Omental fat pad (tissue), 4 donors: ENCODE measurements around the gene IFNAR1. TPM values are rescaled to one million over a fixed set of nuclear protein-coding genes. Genes with fewer than 3 reads are reported as not detected.
"Not testable (repeated sequence)": the region's sequence is repeated elsewhere in the genome, so short reads cannot be mapped to it uniquely, and the experiment has no call there.

Experiments
- ATAC-seq: fragments of 150-250 bp; one replicate; pipeline ENCODE4 v1.9.1; 2016; ENCODE audit warnings: mild to moderate bottlenecking, moderate library complexity; ENCODE audit not compliant: low FRiP score
- DNase-seq: peaks from one replicate; pipeline ENCODE4 v3.0.0-alpha.2; 2019; ENCODE audit warnings: low spot score
- total RNA-seq, 4 donors: library from RNA; depleted of rRNA; stranded (reverse); fragments of >200 nt; gene quantifications; one replicate each; pipeline ENCODE4 v1.1.0, GENCODE V29; 2016
- TF ChIP-seq, protein P1 (sequence below), 3 donors: fragments of 450-650 bp; IDR thresholded peaks; one replicate each; pipeline ENCODE4 v1.5.1; 2016 to 2017; ENCODE audit warnings: antibody characterized with exemption in 3 of 3, mild to moderate bottlenecking in 3 of 3, moderate library complexity in 2 of 3

Gene IFNAR1
- total RNA-seq, 4 donors from 2014 or later = 36.2 to 53.3 (median 42.4) TPM

DNA sequence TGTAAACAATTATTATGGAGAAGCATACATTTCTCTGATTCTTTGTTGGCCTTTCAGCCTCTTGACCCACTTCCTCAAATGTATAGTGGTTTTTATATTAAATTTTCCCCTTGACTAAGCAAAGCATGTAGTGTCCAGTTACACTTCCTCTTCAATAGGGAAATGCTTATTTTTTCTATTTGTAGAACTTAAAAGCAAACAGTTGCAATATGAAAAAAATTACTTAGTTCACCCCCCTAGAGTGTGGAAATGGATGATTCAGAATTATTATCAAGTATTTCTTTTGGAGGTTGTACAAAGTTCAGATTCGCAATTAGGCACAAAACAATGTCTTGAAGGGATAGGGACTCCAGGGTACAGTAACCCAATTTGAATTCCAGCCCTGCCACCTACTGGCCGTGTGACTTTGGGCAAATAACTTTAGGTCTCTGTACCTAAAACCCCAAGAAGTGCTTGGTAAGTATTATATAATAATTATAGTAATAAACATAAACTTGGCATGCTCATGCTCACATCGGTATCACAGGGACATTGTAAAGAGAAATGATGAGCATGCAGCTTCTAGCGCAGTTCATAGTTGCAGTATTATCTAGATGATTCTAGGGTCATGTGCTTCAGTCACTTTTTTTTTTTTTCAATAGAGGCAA lies 49.8 kb downstream of the IFNAR1 start:
- DNase-seq (no peak), ATAC-seq (peak; percentile 66)
- TF ChIP-seq, protein P1, sequence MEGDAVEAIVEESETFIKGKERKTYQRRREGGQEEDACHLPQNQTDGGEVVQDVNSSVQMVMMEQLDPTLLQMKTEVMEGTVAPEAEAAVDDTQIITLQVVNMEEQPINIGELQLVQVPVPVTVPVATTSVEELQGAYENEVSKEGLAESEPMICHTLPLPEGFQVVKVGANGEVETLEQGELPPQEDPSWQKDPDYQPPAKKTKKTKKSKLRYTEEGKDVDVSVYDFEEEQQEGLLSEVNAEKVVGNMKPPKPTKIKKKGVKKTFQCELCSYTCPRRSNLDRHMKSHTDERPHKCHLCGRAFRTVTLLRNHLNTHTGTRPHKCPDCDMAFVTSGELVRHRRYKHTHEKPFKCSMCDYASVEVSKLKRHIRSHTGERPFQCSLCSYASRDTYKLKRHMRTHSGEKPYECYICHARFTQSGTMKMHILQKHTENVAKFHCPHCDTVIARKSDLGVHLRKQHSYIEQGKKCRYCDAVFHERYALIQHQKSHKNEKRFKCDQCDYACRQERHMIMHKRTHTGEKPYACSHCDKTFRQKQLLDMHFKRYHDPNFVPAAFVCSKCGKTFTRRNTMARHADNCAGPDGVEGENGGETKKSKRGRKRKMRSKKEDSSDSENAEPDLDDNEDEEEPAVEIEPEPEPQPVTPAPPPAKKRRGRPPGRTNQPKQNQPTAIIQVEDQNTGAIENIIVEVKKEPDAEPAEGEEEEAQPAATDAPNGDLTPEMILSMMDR (IDR thresholded peaks at IDR 0.05) = no peak

DNA sequence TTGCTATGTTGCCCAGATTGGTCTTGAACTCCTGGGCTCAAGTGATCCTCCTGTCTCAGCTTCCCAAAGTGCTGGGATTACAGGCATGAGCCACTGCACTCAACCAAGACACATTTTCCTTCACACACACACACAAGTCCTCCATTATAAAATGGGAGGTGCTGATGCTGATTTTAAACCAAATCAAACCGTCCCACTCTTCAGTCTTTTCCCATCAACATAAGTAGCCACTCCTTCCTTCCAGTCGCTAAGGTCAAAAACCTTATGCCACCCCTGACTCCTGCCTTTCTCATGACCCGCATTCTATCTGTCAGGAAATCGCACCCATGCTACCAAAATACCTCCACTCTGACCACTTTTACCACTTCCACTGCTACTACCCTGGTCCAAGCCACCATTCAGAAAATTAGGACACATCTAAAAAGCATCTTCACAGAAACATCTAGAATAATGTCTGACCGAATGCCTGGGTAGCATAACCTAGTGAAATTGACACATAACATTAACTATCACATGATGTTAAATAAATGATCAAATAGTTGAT lies 50.4 kb downstream of the IFNAR1 start:
- TF ChIP-seq, protein P1 (IDR thresholded peaks at IDR 0.05) = no peak
- DNase-seq = no peak

DNA sequence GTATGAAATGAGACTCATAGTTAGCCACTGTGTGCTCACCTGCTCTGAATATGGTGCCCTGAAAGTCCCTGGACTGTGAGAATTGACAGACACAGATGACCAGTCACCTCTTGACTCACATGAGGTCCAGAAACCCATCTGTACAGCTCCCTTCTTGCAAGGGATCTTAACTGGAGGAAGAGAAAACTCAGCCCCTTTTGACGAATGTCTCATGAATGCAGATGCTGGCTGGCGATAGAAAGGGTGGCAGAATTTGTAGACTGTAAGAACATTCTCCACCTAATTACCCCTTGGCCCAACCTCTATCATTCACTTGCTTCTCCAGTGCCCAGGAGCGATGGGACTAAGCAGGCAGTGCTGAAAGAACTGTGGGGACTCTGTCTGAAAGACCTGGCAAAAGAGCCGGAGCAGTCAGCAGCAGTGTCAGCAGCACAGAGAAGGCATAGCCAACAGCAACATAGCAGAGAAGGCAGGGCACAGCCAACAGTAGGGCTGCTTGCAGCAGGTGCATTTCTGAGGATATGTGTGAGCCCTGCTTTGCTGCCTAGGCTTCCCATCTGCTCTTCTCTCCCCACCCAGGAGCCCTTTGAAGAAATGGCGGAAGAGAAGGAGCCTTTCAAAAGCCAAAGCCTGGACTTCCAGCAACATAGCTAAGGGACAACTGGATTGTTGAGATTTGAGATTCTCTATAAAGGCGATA lies 52.6 kb downstream of the IFNAR1 start:
- TF ChIP-seq, protein P1 (IDR thresholded peaks at IDR 0.05) = no peak

More for the DNA sequence above, 50.4 kb downstream of the IFNAR1 start:
- no peak for ATAC-seq

GRCh38 chr21:33378081-33378480 lies 53.3 kb downstream of the IFNAR1 start:
- TF ChIP-seq, protein P1 (IDR thresholded peaks at IDR 0.05) = no peak
- no peak for ATAC-seq
- no peak for DNase-seq

More for the DNA sequence above, 52.6 kb downstream of the IFNAR1 start:
- ATAC-seq (no peak), DNase-seq (no peak)

DNA sequence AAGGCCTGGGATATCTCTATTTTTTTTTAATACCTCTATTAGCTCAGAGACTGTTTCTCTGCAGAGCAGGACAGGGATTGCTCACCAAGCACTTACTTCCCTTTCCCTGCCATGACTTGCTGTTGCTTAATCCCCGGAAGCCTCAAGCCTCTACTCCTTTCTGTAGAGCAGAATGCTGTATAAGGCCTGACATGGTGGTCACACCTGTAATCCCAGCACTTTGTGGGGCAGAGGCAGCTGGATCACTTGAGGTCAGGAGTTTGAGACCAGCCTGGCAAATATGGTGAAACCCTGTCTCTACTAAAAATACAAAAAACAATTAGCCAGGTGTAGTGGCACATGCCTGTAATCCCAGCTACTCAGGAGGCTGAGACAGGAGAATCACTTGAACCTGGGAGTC lies 55.2 kb downstream of the IFNAR1 start:
- peak; percentile 55 for ATAC-seq
- not testable (repeated sequence) for DNase-seq

- DNase-seq (peak; percentile 92), ATAC-seq (peak; percentile 91)
- TF ChIP-seq, protein P1 (IDR thresholded peaks at IDR 0.05) = no peak
Observed at GRCh38 chr21:33380483-33380998, 55.8 kb downstream of the IFNAR1 start.

DNA sequence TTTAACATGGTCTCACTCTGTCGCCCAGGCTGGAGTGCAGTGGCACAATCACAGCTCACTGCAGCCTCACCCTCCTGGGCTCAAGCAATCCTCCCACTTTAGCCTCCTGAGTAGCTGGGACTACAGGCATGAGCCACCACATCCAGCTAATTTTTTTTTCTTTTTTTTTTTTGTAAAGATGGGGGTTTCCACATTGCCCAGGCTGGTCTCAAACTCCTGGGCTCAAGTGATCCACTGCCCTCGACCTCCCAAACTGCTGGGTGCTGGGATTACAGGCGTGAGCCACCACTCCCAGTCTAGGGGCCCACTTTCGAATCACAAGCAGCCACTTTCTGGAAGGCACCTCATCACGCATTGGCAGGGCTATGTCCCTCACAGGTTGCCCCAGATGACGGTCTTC lies 56.6 kb downstream of the IFNAR1 start:
- not testable (repeated sequence) for DNase-seq, ATAC-seq
